ENCODE data around the gene DOCK1. TPM values are rescaled to one million over a fixed set of nuclear protein-coding genes. Genes with fewer than 3 reads are reported as not detected.

DOCK1 gene
- polyA plus RNA-seq, 4 donors: 59.0 to 73.2 (median 68.0) TPM

DNA sequence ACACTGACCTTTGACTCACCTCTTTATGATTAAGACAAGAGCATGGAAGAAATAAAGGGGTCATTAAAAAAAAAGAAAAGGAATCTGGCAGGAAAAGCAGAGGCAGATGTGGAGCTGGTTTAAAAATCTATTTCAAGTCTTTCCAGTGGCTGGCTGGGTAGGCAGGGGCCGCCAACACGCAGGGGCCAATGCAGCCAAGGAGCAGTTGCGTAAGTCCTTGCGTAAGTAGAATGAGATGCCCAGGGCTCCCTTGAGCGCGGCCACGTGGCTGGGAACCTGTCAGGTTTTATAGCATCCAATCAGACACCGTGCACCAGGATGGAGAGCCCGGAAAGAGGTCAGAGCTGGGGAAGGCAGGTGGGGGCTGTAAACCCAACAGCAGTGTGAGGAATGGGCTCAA, 414.9 kb downstream of the DOCK1 start:
- DNase-seq (ENCODE audit: low read depth in 4 of 4, low spot score in 3 of 4): no peak

DNA sequence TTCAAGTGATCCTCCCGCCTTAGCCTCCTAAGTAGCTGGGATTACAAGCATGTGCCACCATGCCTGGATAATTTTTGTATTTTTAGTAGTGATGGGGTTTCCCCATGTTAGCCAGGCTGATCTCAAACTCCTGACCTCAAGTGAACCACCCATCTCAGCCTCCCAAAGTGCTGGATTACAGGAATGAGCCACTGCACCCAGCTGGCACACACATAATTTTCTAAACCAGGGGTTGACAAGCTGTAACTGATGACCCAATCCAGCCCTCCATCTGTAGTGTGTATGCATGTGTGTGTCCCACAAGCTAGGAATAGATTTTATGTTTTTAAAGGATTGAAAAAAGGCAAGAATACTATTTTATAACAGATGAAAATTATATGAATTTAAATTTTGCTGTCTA, 417.1 kb downstream of the DOCK1 start:
- DNase-seq (ENCODE audit: low read depth in 4 of 4, low spot score in 3 of 4): no peak

DNA sequence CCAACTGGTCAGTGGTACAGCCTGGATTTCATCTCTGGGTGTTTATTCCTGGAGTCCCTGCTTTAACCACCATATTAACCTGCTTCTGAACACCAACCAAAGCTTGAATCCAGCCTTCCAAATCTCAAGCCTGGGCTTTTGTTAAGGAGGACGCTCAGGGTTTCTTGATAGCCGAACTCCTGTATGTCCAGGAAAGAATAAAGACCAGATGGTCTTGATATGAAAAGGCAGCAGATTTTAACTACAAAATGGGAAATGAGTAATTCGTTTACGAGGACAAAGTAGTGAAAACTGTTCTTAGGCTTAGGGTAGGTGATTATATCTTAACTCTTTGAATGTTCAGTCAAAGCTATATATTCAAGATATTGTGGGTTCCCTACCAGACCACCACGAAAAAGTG, 420.3 kb downstream of the DOCK1 start:
- DNase-seq (ENCODE audit: low read depth in 4 of 4, low spot score in 3 of 4): no peak

DNA sequence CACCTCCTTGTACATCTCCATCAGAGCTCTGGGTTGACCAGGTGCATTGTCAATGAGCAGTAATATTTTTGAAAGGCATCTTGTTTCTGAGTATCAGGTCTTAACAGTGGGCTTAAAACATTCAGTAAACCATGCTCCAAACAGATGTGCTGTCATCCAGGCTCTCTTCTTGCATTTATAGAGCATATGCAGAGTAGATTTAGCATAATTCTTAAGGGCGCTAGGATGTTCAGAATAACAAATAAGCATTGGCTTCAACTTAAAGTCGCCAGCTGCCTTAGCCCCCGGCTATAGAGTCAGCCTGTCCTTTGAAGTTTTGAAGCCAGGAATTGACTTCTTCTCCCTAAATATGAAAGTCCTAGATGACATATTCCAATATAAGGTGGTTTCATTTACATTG, 421.7 kb downstream of the DOCK1 start:
- no peak for DNase-seq (ENCODE audit: low read depth in 4 of 4, low spot score in 3 of 4)

DNA sequence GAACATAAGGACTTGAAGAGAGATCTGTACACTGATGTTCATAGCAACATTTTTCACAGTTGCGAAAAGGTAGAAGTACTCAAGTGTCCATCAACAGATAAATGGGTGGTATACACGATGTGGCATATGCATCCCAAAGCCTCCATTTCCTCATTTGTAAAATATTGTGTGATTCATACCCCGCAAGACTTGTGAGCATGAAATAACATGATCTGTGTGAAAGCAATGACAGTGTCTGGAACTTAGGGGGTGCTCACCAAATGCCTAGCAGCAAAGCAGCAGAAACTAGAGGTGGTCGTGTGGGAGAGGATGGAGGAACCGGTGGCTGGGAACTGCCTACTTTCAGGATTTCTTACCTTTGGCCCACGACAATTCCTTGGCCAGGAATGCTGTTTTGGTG, 426.5 kb downstream of the DOCK1 start:
- no peak for DNase-seq (ENCODE audit: low read depth in 4 of 4, low spot score in 3 of 4)

DNA sequence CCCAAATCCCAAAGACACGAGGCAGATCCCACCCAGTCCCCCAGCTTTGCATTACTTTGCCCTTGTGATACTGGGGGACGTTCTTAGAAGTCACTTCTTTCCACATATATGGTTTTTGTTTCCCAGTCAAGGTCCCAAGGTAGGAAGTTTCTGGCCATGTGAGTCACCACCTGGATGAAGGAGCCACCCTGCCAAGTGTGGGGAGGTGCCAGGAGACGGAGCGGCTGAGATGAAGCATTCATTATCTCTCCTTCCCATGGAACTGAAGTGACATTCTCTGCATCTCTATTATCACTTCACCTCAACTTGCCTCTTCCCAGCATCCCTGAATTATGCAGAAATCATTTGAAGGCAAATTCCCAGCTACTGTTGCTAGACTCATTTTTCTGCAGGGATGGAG, 427.4 kb downstream of the DOCK1 start:
- DNase-seq (ENCODE audit: low read depth in 4 of 4, low spot score in 3 of 4): no peak

DNA sequence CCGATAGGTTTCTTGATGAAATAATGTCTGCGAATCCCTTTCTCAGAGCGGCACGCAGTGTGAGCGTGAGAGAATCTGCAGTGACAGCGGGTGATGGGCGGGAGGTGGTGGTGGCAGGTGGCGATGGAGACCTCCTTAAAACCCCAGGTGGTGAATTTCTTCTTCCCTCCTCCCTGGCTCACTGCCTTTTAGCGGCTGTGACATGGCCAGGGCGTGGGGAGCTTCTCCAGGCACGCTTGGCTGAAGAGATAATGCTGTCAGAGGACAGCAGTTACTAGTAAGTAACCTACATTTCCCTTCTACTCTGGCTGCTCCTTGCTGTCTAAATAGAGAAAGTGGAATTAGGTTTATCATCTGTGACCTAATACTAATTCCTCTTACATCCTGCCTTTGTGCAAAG, 432.6 kb downstream of the DOCK1 start:
- no peak for DNase-seq (ENCODE audit: low read depth in 4 of 4, low spot score in 3 of 4)

DNA sequence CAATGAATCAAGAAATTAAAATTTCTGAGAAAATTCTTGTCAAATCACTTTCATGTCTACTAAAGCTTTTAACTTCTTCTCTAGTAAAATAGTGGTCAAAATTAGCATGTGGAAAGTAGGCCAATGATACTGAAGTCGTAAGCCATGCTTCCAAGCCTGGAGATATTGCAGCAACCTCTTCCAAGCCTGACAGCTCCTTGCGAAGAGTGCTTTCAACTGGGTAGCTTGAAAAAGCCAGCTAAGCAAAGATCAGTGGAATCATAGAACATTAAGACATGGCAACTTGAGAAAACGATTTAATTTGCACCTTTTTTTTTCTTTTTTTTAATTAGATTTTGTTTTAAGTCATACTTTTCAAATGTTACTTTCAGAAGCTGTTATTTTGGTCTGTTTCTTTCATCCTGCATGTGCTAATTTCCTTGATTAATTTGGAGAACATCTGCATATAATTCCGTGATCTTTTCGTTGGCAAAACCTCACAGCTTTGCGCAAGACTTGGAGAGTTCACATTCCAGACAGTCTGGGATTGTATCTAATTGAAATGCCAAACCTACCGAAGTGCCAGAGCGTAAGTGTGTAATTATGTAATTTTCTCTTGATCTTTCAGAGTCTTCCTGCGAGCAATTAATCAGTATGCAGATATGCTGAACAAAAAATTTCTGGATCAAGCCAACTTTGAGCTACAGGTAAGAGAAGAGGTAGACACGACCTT, 433.3 kb downstream of the DOCK1 start:
- no peak for DNase-seq (ENCODE audit: low read depth in 4 of 4, low spot score in 3 of 4)

DNA sequence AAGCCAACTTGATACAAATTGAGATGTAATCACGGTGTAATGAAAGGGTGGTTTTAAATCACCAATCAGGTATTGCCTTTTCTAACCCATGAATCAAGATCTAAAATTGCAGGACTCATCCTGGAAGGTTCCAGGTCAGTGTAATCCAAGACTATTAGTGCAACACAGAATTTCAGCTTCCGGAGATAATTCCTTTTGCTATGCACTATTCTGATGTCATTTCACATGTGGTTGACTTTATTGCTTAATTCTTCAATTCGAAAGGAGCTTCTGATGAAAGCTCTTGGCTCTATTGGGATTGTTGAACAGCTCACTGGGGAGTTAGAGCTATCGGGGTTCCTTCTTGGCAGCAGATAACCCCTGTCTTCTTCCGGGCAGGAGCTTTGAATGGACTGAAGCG, 438.6 kb downstream of the DOCK1 start:
- DNase-seq (ENCODE audit: low read depth in 4 of 4, low spot score in 3 of 4): no peak

DNA sequence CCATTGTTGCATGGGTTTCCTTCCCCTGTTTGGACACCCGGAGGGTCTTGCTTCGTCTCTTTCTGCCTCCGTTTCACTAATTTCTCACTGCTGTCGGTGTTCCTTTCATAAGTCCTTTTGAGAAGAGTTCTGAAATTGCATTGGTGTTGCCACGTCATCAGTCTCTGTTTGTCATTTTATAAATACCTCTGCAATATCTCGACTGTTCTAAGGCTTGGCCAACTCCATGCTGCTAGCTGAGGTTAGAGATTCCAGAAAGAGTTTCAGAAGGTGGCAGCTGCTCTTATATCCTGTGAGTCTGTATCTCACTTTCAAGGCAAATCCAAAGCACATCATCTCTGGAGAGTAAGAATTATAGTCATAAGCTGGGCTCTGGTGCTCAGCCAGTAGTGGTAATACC, 439.1 kb downstream of the DOCK1 start:
- DNase-seq (ENCODE audit: low read depth in 4 of 4, low spot score in 3 of 4): no peak

DNA sequence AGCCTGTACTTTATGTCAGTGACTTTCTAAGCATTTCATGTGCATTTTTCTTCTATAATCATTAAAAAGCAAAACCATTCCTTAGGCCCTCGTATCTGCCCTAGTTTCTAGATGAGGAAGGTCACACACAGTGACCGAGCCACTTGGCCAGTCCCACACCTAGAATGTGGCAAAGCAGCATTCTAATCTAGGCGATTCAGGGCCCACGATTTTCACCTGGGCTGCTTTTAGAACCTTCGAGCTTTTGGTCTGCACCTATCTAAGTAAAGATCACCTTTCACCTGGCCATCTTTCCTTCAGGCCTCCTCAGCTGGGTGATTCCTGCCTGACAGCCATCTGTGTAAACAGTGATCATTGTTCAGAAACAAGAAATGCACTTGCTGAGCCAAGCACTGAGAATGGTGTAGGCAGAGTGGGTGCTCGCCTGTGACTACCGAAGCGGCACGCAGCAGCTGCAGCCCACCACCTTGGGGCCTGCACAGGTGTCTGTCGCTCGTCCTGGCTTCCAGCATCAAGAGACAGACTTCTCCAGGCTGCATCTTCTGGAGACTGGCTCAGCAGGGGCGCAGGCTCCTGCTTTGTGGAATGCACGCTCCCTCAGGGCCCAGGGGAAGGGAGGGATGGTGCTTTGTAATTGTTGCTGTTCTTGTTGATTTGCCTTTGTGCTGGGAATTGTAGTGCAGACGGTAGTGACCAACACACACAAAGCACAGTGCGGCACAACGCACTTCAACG, 440.2 kb downstream of the DOCK1 start:
- DNase-seq (ENCODE audit: low read depth in 4 of 4, low spot score in 3 of 4): no peak

DNA sequence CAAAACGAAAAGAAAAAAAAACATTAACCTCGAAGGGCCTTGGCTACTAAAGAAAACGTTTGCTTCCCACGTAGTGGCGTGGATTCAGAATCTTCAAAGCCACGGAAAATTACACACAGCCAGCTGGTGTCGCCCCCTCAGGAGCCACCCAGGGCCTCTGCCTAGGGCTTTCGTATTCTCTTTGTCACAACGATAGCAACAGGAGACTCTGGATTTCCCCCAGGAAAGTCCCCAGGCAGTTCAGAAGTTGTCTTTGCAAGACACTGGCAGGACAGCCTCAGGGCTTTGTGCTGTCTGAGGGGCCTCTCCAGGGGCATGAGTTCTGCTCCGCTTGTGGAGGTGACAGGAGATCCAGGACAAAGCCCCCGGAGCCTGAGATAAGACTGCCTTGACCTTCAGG, 441.4 kb downstream of the DOCK1 start:
- DNase-seq (ENCODE audit: low read depth in 4 of 4, low spot score in 3 of 4): no peak

DNA sequence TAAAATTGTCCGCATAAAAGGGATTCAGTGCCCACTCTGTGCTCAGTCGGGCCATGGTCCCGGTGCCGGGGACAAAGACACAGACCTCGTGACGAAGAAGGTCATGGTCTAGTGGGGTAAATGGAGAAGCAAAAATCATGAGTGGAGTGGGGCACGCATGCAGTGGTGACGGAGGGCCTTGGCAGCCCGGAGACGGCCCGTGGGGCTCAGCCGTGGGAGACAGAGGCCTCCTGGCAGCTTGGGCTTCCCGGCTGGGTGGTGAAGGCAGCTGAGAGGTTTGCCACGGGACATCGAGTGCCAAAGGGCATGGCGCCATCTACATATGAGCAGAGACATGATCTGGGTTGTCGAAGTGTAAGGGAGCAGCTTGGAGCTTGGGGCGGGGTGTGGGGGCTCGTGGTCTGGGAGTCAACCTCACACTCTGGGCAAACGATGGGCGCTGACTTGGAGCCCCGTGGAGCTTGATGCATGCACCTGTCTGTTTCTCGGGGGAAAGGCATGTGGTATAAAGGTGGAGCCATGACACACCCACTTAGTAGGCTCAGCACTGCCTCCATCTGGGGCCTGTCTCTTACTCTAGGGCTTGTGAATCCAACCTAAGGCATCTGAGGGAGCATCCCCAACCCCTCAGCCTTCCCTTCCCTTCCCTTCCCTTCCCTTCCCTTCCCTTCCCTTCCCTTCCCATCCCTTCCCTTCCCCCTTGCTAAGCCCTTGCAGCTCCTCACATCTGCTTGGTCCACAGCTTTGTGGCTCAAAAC, 442.2 kb downstream of the DOCK1 start:
- DNase-seq (ENCODE audit: low read depth in 4 of 4, low spot score in 3 of 4): no peak

DNA sequence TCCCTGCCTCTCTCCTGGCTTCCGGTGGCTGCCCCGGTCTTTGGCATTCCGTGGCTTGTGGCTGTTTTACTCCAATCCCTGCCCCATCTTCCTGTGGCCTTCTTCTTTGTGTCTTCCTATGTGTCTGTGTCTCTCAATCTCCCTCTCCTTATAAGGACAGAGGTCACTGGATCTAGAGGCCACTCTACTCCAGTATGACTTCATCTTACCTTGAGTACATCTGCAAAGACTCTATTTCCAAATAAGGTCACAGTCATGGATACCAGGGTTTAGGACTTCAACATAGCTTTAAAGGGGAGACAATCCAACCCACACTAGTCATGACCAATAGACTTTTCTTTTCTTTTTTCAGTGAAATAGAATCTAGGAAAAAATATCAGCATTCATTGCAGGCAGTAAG, 444.5 kb downstream of the DOCK1 start:
- DNase-seq (ENCODE audit: low read depth in 4 of 4, low spot score in 3 of 4): no peak

DNA sequence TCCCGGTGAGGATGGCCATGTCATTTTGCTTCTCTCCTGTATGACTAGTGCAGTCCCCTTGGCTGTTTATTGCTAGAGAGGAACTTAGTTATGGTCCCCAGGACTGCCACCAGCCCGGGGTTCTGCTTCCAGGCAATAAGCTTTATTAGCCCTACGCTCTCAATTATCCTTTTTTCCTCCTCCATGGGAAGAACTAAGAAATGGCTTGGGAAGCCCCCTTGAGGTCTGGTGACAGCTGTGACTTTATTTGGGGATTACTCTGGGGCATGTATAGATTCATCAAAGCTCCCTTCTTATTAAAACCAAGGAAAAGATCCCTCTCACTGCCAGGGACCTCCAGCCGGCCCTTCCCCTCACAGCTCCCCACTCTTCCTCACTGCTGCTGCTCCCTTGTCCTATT, 446.3 kb downstream of the DOCK1 start:
- no peak for DNase-seq (ENCODE audit: low read depth in 4 of 4, low spot score in 3 of 4)

DNA sequence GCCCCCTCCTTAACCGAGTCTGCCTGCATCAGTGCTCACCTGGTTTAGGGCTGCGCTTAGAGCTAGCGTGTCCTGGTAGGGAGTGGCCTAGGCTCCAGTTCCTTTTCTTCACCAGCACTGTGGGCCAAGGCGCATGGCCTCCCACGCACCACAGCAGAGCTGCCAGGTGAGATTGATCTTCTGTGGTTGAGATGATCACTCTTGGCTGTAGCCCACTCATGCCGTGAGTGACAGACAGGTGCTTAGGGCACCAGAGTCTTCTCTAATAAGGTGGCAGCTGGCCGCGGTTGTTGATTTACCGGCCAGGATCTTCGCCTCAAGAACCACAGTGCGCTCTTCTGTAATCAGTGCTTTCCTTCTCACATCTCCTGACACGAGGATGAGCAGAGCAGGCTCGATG, 448.3 kb downstream of the DOCK1 start:
- no peak for DNase-seq (ENCODE audit: low read depth in 4 of 4, low spot score in 3 of 4)

DNA sequence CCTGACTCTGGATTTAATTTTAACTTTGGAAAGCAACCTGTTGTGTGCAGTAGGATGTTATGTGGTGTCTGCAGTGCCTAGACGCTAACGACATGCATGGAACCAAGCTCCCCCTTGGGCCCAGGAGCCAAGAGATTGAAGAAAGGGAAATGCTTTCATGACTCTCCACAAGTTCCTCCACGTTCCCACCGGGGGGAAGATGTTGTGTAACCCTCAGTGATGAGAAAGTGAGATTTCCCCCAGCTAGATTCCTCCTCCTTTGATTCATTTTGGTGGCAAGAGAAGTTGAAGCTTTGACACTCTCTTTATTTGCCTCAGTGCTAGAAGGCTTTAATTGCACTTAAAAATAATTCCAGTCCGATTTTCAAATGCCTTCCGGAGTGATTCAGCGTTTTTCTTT, 449.0 kb downstream of the DOCK1 start:
- DNase-seq (ENCODE audit: low read depth in 4 of 4, low spot score in 3 of 4): no peak

DNA sequence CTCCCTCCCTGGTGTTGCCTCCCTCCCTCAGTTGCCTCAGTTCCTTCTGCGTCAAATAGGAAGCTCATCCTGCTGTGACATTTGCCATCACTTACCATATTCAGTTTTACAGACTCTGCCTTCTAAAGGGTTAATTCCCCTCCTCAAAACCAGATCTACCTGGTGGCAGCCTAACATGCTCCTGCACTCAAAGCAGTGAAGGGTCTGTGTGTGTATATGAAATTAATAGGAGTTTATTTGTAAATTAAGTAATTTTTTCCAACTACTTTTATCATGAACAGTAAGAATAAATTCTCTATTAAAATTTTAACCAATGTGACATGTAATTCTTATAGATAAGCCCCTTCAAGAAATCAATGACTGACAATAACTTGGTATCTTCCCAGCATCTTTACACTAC, 449.8 kb downstream of the DOCK1 start:
- no peak for DNase-seq (ENCODE audit: low read depth in 4 of 4, low spot score in 3 of 4)

DNA sequence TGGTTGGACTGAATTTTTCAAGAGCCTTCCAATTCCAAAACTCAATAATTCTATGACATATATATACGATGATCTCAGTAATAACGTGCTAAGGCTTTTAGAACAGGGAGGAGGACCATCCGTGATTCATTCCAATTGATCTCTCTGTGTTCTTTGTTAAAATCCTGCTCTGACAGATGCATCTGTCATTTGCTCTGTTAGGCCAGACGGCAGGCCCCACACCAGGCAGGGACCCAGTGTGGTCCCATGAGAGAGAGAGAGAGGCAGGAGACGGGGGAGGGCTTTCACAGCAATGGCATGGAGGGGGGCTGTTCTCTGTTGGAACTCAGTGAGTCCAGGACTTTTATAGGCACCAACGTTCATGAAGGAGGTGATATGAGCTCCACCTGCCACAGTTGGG, 451.1 kb downstream of the DOCK1 start:
- DNase-seq (ENCODE audit: low read depth in 4 of 4, low spot score in 3 of 4): no peak

DNA sequence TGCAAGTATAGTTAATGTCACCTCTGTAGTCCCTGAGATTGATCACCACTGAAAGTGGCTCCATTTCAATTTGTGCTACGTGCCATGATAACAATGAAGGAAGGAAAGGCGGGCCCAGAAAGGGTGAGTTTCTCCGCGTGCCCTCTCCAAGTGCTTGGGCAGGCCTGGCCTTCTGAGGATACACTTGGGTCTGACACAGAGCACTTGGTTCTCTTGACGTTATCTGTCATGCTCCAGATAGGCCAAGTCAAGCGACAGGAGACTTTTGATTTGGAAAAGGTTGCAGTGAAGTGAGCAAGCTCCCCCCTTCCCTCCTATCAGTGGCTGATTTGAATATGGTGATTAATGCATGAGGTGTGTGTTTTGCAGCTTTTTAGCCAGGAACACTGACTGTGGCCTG, 452.0 kb downstream of the DOCK1 start:
- no peak for DNase-seq (ENCODE audit: low read depth in 4 of 4, low spot score in 3 of 4)

DNA sequence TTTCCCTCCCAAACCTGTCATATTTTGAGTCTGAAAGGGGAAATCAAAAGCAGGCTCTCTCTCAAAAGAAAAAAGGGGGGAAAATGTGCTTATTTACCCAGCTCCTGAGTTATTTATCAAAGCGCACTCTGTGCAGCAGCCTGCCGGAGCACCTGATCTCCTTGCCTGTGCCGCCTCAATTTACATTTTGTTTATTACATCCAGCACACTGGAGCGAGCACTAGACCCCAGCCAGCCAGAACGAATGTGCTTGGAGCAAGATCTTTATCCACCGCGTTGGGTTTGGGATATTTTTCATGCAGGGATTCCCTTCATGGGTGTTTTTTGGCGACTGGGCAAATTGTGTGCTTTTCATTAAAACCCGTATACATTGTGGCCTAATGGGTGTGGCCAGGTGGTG, 453.1 kb downstream of the DOCK1 start:
- DNase-seq (ENCODE audit: low read depth in 4 of 4, low spot score in 3 of 4): no peak

DNA sequence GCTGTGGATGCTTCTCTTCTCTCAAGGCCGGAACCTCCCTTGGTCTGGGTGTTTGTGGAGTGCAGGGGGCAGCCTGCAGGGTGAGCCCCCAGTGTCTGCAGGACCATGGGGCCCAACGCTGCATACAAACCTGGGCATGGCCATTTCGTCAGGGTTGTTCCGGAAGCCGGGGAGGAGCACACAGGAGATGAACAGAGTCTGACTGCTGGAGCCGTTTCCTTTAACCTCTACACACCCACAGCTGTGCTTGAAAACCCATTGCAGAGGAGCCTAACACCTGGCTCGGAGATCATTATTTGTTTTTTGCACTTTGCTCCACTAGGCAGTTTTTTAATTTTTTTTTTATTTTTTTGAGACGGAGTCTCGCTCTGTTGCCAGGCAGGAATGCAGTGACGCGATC, 458.8 kb downstream of the DOCK1 start:
- no peak for DNase-seq (ENCODE audit: low read depth in 4 of 4, low spot score in 3 of 4)
